BE2C (cell line): ENCODE results near the gene CD209.

Experiments used
- DNase-seq: peaks from one replicate; pipeline ENCODE4 v3.0.0-alpha.2; 2020
- H3K27me3 ChIP-seq: fragments of 250-450 bp; sonication (Bioruptor Pico); 2 replicates; pipeline ENCODE4 v1.5.1; 2020; ENCODE audit warnings: mild to moderate bottlenecking
- H3K36me3 ChIP-seq: fragments of 250-450 bp; sonication (Bioruptor Pico); 2 replicates; pipeline ENCODE4 v1.5.1; 2020; ENCODE audit warnings: mild to moderate bottlenecking
- H3K4me1 ChIP-seq: fragments of 250-450 bp; sonication (Bioruptor Pico); 2 replicates; pipeline ENCODE4 v1.5.1; 2020
- H3K4me3 ChIP-seq: 2 replicates; pipeline ENCODE4 v1.5.1; 2011; ENCODE audit warnings: low read depth, low read length
- H3K9me3 ChIP-seq: fragments of 250-450 bp; sonication (Bioruptor Pico); 2 replicates; pipeline ENCODE4 v1.5.1; 2020
- CTCF ChIP-seq: IDR thresholded peaks from 2 replicates; pipeline ENCODE4 v1.5.1; 2012; ENCODE audit warnings: mild to moderate bottlenecking, low read depth, low read length

CD209 gene

GRCh38 chr19:7697721-7698287, 49.5 kb downstream of the CD209 start:
- no peaks in the 10 kb centered on the region for H3K36me3 ChIP-seq
- DNase-seq: no peak
- H3K4me3 ChIP-seq: no peak overlapping the region
- H3K9me3 ChIP-seq: no peaks in the 10 kb centered on the region
- no peaks in the 10 kb centered on the region for H3K4me1 ChIP-seq
- no peak for TF ChIP-seq CTCF
- peaks cover 24% of the 10 kb centered on the region for H3K27me3 ChIP-seq

- TF ChIP-seq CTCF: no peak
- Histone ChIP-seq H3K4me1 (no peaks in the 10 kb centered on the region), H3K9me3 (no peaks in the 10 kb centered on the region; the same call in 1 of the 2 replicates), H3K4me3 (no peak overlapping the region), H3K27me3 (peaks cover 19% of the 10 kb centered on the region), H3K36me3 (no peaks in the 10 kb centered on the region)
- DNase-seq: no peak
These were observed 52.8 kb downstream of the CD209 start for GRCh38 chr19:7694499-7694898.

- Histone ChIP-seq H3K4me3 (no peak overlapping the region), H3K9me3 (no peaks in the 10 kb centered on the region; the same call in 1 of the 2 replicates), H3K4me1 (no peaks in the 10 kb centered on the region), H3K36me3 (no peaks in the 10 kb centered on the region), H3K27me3 (peaks cover 8% of the 10 kb centered on the region)
- DNase-seq: no peak
- TF ChIP-seq CTCF: no peak
These were observed 54.8 kb downstream of the CD209 start for GRCh38 chr19:7692417-7693088.

GRCh38 chr19:7691497-7691896, 55.8 kb downstream of the CD209 start:
- Histone ChIP-seq H3K9me3 (no peaks in the 10 kb centered on the region; the same call in 1 of the 2 replicates), H3K4me3 (no peak overlapping the region), H3K27me3 (peaks cover under 1% of the 10 kb centered on the region; the same call in 1 of the 2 replicates), H3K4me1 (no peaks in the 10 kb centered on the region), H3K36me3 (no peaks in the 10 kb centered on the region)
- no peak for TF ChIP-seq CTCF
- DNase-seq: no peak

GRCh38 chr19:7690779-7691258, 56.5 kb downstream of the CD209 start:
- no peaks in the 10 kb centered on the region for H3K36me3 ChIP-seq
- DNase-seq: no peak
- no peaks in the 10 kb centered on the region for H3K4me1 ChIP-seq
- no peak overlapping the region for H3K4me3 ChIP-seq
- H3K27me3 ChIP-seq: no peaks in the 10 kb centered on the region
- TF ChIP-seq CTCF: no peak
- H3K9me3 ChIP-seq: no peaks in the 10 kb centered on the region; the same call in 1 of the 2 replicates
